Activated CD4-positive, alpha-beta T cell treated with anti-CD3 and anti-CD28 coated beads, Interleukin-2, amount 50 U/mL, for 4 hours (primary cell): ENCODE measurements around the gene ATG16L2.
A peak's percentile ranks its signal among the peaks of the same experiment; 100 is the strongest.
"Not testable (repeated sequence)": the region's sequence is repeated elsewhere in the genome, so short reads cannot be mapped to it uniquely, and the experiment has no call there.

Experiments used
- DNase-seq, 2 experiments: peaks; one replicate each; pipeline ENCODE4 v3.0.0-alpha.2; 2020

ATG16L2 gene

GRCh38 chr11:72780296-72781062, 33.7 kb upstream of the ATG16L2 start:
- no peak for DNase-seq

GRCh38 chr11:72781063-72781312, 33.2 kb upstream of the ATG16L2 start:
- DNase-seq, result no peak

GRCh38 chr11:72781313-72782080, 32.7 kb upstream of the ATG16L2 start:
- peak; percentile 55 to 57 for DNase-seq

GRCh38 chr11:72782081-72782920, 31.9 kb upstream of the ATG16L2 start:
- no peak for DNase-seq

- no peak for DNase-seq
Observed at GRCh38 chr11:72783144-72783905, 30.9 kb upstream of the ATG16L2 start.

- DNase-seq, result no peak
Observed at GRCh38 chr11:72784662-72785061, 29.5 kb upstream of the ATG16L2 start.

- no peak for DNase-seq
Observed at GRCh38 chr11:72786305-72787215, 27.7 kb upstream of the ATG16L2 start.

- no peak for DNase-seq
Observed at GRCh38 chr11:72787216-72788104, 26.8 kb upstream of the ATG16L2 start.

GRCh38 chr11:72788241-72788640, 26.0 kb upstream of the ATG16L2 start:
- no peak for DNase-seq

- no peak for DNase-seq
Observed at GRCh38 chr11:72789493-72790131, 24.6 kb upstream of the ATG16L2 start.

- not testable (repeated sequence) for DNase-seq
Observed at GRCh38 chr11:72791228-72791627, 23.0 kb upstream of the ATG16L2 start.

GRCh38 chr11:72792437-72793021, 21.7 kb upstream of the ATG16L2 start:
- DNase-seq, result no peak

GRCh38 chr11:72793076-72793424, 21.2 kb upstream of the ATG16L2 start:
- DNase-seq, result no peak

- DNase-seq, result peak; percentile 91
Observed at GRCh38 chr11:72793425-72794367, 20.5 kb upstream of the ATG16L2 start, which contains the start of gene STARD10. Gene STARD10 (minus strand): TSS chr11:72794047. CDS start chr11:72781181, 12,866 bp downstream.

- DNase-seq, result no peak
Observed at GRCh38 chr11:72798361-72798760, 15.8 kb upstream of the ATG16L2 start.

- no peak for DNase-seq
Observed at GRCh38 chr11:72799441-72799840, 14.8 kb upstream of the ATG16L2 start.

GRCh38 chr11:72802822-72803221, 11.4 kb upstream of the ATG16L2 start:
- DNase-seq, result no peak

- DNase-seq, result no peak
Observed at GRCh38 chr11:72805216-72805615, 9.0 kb upstream of the ATG16L2 start.
